T follicular helper cell (primary cell): ENCODE results near the gene IP6K3.

Experiments used
- DNase-seq: peaks from one replicate; pipeline ENCODE4 v3.0.0-alpha.2; 2020; ENCODE audit warnings: low read depth

Gene IP6K3

GRCh38 chr6:33705268-33705885 lies 41.3 kb downstream of the IP6K3 start:
- DNase-seq: no peak

- DNase-seq: no peak
Measured at GRCh38 chr6:33704215-33705066, 42.3 kb downstream of the IP6K3 start.

- no peak for DNase-seq
Measured at GRCh38 chr6:33702345-33702977, 44.2 kb downstream of the IP6K3 start.

GRCh38 chr6:33700391-33701050 lies 46.2 kb downstream of the IP6K3 start:
- DNase-seq: peak; percentile 62

GRCh38 chr6:33699739-33700138 lies 47.0 kb downstream of the IP6K3 start:
- no peak for DNase-seq

GRCh38 chr6:33699131-33699530 lies 47.6 kb downstream of the IP6K3 start:
- no peak for DNase-seq

GRCh38 chr6:33698494-33698893 lies 48.2 kb downstream of the IP6K3 start:
- no peak for DNase-seq

- DNase-seq: no peak
Measured at GRCh38 chr6:33697845-33698244, 48.9 kb downstream of the IP6K3 start.

GRCh38 chr6:33696548-33697518 lies 49.9 kb downstream of the IP6K3 start:
- DNase-seq: no peak

- no peak for DNase-seq
Measured at GRCh38 chr6:33696076-33696475, 50.6 kb downstream of the IP6K3 start.

- DNase-seq: no peak
Measured at GRCh38 chr6:33695451-33695887, 51.2 kb downstream of the IP6K3 start.

- no peak for DNase-seq
Measured at GRCh38 chr6:33694977-33695376, 51.7 kb downstream of the IP6K3 start.

GRCh38 chr6:33694401-33694931 lies 52.2 kb downstream of the IP6K3 start:
- peak; percentile 45 for DNase-seq

- no peak for DNase-seq
Measured at GRCh38 chr6:33693186-33694105, 53.3 kb downstream of the IP6K3 start.

GRCh38 chr6:33692760-33693158 lies 53.9 kb downstream of the IP6K3 start:
- peak; percentile 38 for DNase-seq

GRCh38 chr6:33692078-33692759 lies 54.5 kb downstream of the IP6K3 start:
- no peak for DNase-seq

GRCh38 chr6:33691456-33692077 lies 55.1 kb downstream of the IP6K3 start:
- DNase-seq: no peak

GRCh38 chr6:33690766-33691165 lies 55.9 kb downstream of the IP6K3 start:
- no peak for DNase-seq

GRCh38 chr6:33689879-33690278 lies 56.8 kb downstream of the IP6K3 start:
- DNase-seq: no peak
